Umbilical cord (tissue), 2 donors: ENCODE measurements around the gene PIMREG. TPM values are rescaled to one million over a fixed set of nuclear protein-coding genes. Genes with fewer than 3 reads are reported as not detected.

Experiments used
- DNase-seq: peaks from one replicate; pipeline ENCODE4 v3.0.0-alpha.2; 2015; ENCODE audit warnings: low spot score
- total RNA-seq: library from RNA; depleted of rRNA; stranded (reverse); fragments of >200 nt; gene quantifications from one replicate; pipeline ENCODE4 v1.2.3, GENCODE V29; 2014; ENCODE audit warnings: low replicate concordance; ENCODE audit not compliant: insufficient read depth

The PIMREG gene
- total RNA-seq, 1 donor from 2014 or later, result 3.1 TPM

DNA sequence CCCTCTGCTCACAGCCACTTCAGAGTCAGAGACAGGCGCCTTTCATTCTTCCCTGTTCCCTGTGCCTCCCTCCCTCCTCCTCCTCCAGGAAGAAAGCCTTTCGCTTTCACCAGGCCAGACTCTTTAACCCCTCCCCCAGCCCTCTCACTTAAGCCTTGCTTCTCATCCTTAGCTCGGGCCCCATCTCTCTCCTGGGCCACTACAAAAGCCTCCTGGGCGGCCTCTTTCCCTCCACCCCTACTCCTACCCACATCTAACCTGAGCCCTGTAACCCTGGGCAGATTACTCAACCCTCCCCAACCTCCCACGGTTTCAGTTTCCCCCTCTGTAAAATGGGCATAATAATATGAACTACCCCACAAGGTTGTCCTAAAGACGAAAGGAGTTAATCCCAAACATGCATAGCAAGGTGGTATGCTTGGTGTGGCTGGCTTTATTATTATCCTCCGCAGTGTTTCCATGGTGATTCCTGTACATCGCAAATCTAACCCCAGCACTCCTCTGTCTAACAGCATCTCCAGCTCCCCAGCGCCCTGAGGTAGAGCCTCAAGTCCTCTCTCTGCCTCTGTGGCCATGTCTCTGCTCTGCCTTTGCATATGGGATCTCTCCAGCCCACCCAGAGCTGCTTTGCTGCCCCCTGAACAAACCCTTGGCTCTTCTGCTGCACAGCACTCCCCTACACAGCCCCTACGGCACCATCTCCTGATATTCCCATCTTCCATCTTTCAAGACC, 17.7 kb downstream of the PIMREG start:
- no peak for DNase-seq

DNA sequence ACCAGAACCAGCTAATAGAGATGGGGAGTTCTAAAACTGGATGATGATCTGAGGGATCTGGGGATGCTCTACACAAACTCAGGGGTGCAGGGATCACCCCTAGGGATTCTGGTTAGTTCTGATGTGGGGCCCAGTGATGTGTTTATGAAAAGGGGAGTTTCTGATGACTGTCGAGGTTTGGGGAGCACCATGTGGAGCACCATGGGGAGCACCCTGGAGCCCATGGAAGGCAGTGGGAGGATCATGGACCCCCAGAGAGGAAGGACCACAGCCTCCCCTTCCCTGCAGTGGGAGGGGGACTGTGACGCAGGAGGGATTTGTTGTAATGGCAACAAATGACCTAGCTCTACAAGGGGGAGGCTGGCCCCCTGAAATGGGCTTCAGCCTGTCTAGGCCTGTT, 18.4 kb downstream of the PIMREG start:
- no peak for DNase-seq

DNA sequence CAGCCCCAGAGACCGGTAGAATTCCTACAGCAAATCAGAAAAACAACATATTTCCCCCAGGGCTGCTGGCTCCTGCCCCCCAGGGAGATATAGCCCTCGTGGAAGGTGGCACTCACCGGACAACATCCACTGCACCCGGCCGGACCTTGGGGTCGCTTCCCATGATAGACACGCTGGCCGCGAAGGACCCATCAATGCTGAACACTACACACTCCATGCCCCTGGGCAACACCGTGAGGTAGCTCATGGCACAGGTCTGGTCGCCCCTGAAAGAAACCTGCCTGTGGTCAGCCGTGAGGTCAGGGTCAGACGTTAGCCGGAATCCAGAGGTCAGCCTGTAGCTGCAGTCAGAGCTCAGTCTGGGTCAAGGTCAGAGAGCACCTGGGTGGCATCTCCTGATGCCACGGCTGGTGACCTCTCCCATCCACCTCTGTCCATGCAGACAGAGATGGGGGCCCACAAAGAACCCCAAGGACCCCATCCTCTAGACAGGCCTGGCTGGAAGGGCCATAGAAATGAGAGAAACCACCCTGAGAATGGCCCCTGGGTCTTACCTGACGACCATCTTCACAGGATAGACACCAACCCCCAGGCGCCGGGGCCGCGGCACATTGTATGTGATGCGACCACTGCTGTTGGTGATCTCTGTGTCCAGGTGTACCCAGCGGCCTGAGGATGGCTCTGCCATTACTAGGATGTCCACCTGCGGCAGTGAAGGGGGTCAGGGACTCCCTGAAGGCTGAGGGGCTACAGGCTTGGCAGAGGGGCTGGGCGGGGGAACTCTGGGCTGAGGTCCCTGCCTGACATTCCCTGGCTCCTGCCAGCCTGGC, 19.6 kb downstream of the PIMREG start:
- DNase-seq, result no peak

DNA sequence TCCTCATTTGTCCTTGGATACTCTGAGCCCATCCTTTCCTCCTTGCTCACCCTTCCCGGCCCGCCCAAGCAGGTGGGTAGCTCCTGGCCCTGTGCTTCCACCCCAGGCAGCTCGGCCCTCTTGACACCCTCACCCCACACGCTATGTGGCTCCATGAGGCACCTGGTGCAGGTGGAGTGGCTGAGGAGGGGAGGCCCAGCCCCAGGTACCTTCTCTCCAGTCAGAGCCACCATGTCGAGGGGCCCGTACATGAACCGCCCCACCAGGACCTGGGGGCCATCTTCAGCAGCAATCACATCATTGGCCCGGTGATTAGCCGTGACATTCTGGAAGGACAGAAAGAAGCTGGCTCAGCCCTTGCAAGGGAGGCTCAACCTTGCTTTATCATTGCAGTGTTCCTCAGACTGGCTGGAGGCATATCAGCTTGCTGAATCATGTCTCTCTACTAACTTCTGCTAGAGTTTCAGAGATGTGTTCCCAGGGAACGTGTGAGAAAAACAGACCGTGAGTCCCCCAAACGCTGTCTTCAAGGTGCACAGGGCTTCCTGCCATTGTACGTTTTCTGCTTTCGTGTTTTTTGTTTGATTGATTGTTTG, 20.3 kb downstream of the PIMREG start:
- no peak for DNase-seq

DNA sequence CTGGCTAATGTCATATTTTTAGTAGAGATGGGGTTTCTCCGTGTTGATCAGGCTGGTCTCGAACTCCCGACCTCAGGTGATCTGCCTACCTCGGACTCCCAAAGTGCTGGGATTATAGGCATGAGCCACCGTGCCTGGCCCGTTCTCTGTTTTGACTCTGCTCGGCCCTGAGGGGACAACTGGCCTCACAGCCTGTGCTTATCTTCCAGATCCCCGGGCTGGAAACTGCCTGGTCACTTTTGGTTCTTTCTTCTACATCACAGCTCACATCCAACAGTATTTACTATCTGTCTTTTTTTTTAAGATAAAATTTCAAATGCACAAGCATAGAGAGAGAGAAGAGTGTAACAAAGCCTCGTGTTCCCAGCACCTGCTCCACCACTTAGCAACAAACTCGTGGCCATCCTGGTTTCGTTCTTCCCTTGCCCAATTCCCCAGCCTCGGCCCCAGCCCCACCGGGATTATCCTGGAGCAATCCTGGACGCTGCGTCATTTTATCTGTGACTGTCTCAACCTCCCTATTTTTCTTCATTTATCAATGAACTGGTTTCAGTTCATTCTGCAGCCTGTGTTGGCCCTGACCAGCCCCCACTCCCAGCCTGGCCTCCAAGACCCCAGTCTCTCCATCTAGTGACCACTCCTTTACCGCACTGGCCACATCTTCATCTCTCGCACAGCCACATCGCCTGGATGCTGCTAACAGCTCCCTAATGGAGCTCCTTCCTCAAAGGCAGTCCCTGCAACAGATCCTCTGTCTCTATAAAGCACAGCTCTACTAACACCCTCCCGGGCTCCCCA, 21.1 kb downstream of the PIMREG start:
- DNase-seq, result no peak

DNA sequence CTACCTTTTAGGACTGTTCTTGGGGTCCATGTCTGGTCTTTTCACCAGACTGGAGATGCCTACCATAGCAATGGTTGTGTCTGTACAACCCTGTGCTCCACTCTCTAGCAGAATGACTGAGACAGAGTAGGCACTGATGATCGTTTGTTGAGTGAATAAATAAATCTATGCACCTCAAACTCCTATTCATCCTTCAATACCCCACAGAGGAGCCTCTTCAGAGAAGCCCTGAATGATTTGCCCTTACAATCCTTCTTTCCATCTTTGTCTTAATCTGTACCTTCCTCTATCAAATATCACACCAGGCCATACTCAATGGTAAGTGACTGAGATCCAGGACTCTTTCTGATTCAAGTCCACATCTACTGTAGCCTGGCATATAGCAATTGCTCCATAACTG, 23.3 kb downstream of the PIMREG start:
- no peak for DNase-seq

DNA sequence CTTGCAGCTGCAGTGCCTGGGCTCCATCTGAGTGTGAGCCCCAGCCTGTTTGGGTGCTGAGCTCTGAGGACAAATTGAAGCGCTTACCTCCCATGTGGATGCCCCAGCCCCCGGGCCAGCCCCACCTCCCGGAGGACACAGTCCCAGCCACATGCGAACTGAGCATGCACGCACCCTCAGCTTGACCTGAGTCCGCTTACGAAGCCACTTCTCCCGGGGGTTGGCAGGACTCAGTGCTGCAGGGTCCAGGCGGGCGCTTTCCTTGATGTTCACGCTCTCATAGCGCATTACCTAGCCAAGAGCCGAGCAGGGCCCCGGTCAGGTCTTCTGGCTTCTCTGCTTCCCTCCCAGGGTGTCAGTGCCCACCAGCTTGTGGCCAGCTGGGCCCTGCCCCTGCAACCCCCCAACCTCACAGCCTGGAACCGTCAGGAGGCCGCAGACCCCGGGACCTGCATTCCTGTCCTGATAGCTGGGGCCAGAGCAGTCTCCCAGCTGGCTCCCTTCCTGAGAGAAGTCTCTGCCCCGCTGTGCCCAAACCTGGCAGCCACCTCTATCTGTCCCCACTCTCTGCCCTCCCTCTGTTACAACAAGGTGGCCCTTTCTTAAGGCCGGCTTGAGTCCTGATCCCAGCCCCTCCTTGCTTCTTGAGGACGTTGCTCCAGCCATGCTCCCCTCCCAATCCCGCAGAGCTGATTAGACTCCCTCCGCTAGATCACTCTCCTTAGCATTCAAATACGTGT, 24.0 kb downstream of the PIMREG start:
- no peak for DNase-seq

DNA sequence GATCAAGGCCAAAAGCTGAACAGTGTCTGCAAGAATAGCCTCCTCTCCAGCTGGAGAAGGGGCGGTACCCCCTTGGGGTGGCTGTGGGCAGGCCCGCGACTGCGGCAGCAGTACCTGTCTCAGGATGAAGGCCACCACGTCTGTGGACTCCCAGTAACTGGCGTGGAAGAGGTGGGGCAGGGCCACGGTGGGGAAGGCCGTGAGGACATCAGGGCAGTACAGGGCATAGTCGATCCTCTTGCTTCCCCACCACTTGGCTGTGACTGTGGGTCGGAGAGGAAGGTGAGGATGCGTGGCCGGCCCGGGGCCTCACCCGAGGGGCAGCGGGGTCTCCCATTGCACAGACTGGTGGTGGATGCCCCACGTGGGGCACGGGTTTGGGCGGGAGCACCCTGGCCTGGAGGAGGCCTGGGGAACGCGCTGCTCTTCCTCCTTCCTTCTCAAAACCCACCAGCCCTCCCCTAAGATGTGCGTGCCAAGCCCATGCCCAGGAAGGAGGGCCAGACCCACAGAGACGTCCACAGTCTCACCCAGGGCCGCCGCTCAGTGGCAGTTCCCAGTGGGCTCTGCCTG, 26.0 kb downstream of the PIMREG start:
- no peak for DNase-seq

DNA sequence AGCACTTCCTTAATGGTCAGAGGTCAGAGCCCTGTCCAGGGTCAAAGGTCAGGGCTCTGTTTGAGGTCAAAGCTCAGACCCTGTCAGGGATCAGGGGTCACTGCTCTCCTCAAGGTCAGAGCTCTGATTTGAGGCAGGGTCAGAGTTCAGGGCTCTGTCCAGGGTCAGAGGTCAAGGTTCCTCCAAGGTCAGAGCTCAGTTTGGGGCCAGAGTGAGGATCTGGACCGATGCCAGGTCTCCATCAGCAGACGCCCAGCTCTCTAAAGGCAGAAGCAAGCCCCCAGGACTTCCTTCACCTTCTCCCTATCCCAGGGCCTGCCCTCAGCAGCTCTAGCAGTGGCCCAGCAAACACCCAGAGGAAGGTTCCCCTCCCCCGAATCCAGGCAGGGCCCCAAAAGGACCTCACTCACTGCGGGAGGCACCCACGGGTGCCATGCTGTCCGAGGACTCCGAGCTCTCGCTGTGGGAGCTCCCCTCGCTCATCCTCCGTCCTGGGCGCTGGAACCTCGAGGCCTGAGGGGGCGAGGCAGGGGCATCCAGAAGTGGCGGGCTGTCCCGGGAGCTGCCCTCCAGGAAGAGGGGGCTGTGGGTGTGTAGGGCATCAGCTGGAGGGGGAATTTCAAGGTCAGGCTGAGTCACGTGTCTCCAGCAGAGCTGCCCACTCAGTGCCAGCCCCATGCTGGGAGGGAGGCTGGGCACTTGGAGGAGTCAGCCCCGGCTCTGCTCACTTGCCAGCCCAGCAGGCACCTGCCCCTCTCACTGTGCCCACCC, 26.7 kb downstream of the PIMREG start:
- DNase-seq, result no peak

DNA sequence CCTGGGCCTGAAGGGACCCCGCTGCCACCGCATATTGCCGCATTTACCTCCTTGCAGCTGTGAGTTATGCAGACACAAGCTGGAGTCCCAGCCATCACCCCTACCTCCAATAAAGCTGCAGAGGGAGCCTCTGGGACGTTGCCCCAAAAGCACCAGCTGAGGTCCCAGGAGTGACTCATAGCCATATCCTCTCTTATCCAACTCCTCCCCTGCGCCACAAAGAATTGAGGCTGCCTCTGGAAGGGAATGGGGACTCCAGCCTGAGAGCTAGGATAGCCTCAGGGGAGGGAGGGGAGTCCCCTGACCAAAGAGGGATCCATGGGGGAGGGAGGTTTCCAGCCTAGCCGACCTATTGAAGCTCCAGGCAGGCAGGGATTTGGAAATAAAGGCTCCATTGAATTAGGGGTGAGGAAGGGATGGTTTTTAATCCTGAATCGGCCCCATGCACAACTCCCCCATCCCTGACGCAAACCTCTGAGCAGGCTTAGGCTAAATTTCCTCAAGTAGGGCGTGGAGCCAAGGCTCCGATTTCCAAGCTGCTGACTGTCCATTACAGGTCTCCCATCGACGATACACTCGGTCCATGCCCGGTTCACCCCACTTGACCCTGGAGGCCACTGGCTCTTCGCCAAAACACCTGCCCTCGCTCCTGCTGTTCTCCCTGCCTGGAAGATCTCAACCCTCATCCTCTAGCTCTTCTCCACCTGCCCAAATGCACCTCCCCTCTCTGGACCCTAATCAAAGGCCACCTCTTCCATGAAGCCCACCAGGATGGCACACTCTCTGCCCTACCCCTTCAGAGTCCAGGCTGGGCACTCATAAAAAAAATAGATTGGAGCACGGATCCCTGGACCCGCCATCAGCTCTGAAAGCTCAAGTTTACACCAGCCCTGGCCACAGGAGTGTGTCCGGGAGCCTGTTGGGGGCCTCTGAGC, 27.5 kb downstream of the PIMREG start:
- peak; percentile 23 for DNase-seq

DNA sequence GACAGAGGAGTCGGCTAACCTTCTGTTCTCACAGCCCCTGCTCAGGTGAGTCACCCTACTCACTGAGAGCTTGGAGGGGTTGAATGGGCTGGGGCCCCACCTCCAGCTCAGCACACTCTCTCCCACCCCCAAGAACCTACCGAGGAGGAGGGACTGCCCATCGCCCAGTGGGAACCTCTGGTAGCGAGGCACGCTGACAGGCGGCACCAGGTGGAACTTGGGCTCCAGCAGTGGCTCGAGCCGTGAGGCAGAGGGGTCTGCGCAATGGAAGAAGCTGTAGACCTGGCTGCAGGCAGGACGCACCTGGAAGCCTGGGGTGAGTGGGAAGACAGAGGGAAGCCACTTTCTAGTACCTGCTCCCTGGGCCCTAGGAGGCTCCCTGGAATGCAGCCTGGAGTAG, 28.3 kb downstream of the PIMREG start:
- no peak for DNase-seq

DNA sequence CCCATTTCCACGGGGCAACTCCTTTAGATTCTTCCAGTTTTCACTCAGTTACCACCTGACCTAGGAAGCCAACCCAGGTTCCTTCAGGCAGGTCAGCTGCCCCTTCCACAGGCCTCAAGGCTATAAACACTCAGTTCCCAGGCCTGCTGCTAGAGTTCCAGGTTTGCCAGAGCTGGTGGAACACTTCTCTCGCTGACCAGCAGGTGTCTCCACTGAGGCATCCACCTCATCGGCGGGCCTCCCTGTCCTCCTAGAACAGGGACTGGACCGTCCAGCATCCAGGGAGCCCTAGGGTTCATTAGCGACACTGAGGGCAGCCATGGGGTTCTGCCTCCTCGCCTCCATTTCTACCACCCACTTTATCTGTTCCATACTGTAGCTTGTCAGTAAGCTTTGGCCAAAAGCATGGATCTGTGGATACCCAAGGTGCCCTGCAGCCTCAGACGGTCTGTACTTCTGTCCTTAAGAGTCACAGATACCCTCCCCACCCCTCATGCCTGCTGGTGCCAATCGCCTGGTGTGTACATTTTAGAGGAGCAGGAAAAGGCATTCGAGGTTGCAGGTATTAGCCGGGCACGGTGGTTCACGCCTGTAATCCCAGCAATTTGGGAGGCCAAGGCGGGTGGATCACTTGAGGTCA, 29.0 kb downstream of the PIMREG start:
- peak; percentile 73 for DNase-seq

DNA sequence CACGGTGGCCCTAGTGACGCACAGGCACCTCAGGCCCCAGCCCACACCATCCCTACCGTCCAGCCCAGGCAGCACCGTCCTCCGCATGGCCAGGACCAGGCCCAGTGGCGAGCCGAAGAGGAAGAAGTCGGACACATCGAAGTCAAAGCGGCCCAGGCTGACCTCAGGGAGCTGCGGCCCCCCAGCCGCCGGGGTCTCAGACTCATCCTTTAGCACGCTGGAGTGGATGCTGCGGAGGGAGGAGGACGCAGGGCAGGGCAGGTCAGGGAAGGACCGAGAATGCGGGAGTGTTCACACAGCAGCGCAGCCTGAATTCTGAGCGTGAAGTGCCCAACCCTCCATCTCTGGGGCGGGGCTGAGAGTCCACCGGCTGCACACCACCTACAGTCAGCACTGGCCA, 30.1 kb downstream of the PIMREG start:
- no peak for DNase-seq

DNA sequence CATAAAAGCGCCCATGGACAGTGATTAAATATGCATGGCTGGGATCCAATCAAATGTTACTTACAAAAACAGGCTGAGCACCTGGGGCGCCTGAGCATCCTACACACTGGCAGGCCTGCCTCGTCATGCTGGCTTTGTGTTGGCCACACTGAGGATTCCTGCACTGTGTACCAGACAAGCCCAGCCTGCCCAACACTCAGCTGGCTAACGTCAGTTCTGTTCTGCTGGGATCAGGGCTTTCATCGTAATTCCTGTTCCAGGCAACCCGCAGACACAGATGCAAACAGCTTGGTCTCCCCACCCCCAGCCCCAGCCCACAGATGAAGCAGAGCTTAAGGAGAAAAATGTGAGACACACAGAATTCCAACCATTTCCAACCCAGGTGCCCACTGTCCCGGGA, 30.7 kb downstream of the PIMREG start:
- peak; percentile 89 for DNase-seq

DNA sequence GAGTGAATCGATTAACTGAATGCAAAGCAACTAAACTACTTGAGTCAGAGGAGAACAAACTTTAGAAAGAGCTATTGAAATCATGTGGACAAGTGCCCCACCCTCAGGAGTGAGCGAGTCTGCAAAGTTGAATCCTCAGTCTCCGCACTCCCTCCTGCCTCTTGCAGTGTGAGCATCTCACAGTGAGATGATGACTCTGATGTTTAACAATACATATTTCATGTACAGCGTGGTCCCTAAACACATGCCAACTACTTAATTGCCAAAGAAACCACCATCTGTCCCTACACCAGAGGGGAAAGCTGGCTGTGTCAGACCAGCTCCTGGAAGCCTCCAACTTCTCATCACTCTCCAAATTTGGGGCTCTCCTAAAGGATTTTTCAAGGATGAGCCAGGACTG, 31.2 kb downstream of the PIMREG start:
- peak; percentile 33 for DNase-seq

DNA sequence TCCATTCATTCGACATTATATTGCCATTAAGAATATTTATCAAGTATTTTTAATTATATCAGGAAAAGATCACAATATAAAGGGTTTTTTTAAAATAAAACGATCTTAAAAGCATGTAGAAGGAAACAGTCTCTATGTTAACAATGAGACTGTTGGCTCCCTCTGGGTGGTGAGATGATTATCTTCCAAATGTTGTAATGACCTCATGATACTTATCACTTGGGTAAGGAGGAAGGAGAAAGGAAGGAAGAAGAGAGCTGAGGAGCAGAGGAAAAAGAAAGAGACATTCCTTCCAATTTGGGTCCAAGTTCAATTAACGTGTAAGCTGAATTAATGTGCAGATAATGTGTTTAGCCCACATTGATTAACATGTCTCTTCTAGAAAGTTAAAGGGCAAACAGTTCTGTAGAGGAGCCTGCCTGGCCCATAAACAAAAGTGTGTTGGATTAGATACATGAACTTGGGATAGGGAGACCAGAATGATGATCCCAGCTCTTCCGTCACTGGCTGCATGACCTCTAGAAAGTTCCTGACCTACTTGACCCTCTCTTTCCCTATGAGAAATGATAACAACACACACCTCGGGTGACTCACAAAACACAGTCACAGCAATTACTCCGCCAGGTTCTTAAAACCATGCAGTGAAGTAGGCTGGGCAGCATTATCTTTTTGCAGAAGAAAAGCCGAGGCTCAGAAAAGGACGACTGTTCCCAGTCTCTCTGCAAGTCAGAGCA, 32.0 kb downstream of the PIMREG start:
- DNase-seq, result no peak

DNA sequence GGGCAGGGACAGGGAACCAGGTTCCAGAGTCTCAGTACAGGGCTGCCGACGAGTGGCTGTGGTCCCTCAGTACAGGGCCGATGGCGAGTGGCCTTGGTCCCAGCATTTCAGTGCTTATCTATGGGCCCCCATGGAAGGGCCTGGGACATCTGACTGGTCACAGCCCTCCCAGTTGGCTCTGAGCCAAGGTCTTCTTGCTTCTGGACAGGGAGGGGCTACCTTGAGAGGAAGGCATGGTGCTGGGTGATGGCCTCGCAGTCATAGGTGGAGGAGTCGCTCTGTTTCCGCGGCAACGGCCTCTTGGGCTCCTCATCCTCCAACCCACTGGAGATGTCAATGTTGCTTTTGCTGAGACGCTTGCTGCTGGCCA, 32.5 kb downstream of the PIMREG start:
- DNase-seq, result no peak
